Astrocyte of the cerebellum (primary cell): Measurements from ENCODE around the gene GNL3.

Experiments used
- DNase-seq: peaks from one replicate; pipeline ENCODE4 v3.0.0-alpha.2; 2011; ENCODE audit warnings: low read depth
- H3K4me3 ChIP-seq: 2 replicates; pipeline ENCODE4 v1.5.1; 2011; ENCODE audit warnings: mild to moderate bottlenecking, low read depth, low read length, moderate library complexity
- in situ Hi-C: cut with HindIII; loops from 2 replicates; pipeline ENCODE4 v1.10.0; 2017; ENCODE audit warnings: low sequenced_read_pairs
- TF ChIP-seq, protein P1 (sequence below): IDR thresholded peaks from 2 replicates; pipeline ENCODE4 v1.5.1; 2012; ENCODE audit warnings: low read length, low read depth, moderate library complexity, mild to moderate bottlenecking; ENCODE audit errors: missing control alignments

GNL3 gene

DNA sequence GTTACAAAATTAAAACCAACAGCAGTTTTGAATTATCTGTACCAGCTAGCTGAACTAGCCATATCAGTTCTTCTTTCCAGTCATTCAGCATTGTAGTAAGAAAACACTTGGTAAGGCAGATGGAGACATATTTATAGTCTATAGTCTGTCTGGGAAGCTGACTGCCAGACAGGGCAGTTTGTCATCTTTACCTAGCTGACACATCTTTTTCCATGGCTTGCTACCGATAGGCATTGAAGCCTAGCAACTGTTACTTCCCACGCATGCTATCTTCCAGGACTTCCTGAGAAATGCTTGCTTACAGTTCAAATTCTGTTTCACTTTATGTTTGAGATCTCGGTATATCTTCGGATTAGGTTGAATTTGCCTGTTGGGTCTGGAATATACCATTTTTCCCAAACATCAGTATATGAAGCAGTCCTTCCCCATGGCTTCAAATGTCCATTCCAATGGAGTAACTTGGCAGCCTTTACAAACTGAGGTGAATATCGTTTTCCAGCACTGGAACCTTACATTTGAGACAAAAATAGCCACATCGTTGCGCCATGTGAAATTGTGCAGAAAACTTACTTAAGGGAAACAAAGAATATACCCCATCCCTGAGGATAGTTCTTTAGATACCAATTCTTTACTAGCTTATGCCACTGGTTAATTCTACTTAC is 8.8 kb downstream of the GNL3 start:
- TF ChIP-seq, protein P1, sequence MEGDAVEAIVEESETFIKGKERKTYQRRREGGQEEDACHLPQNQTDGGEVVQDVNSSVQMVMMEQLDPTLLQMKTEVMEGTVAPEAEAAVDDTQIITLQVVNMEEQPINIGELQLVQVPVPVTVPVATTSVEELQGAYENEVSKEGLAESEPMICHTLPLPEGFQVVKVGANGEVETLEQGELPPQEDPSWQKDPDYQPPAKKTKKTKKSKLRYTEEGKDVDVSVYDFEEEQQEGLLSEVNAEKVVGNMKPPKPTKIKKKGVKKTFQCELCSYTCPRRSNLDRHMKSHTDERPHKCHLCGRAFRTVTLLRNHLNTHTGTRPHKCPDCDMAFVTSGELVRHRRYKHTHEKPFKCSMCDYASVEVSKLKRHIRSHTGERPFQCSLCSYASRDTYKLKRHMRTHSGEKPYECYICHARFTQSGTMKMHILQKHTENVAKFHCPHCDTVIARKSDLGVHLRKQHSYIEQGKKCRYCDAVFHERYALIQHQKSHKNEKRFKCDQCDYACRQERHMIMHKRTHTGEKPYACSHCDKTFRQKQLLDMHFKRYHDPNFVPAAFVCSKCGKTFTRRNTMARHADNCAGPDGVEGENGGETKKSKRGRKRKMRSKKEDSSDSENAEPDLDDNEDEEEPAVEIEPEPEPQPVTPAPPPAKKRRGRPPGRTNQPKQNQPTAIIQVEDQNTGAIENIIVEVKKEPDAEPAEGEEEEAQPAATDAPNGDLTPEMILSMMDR = no peak
- DNase-seq = no peak
- no peak overlapping the region for H3K4me3 ChIP-seq
- in situ Hi-C loops = no loop called here

DNA sequence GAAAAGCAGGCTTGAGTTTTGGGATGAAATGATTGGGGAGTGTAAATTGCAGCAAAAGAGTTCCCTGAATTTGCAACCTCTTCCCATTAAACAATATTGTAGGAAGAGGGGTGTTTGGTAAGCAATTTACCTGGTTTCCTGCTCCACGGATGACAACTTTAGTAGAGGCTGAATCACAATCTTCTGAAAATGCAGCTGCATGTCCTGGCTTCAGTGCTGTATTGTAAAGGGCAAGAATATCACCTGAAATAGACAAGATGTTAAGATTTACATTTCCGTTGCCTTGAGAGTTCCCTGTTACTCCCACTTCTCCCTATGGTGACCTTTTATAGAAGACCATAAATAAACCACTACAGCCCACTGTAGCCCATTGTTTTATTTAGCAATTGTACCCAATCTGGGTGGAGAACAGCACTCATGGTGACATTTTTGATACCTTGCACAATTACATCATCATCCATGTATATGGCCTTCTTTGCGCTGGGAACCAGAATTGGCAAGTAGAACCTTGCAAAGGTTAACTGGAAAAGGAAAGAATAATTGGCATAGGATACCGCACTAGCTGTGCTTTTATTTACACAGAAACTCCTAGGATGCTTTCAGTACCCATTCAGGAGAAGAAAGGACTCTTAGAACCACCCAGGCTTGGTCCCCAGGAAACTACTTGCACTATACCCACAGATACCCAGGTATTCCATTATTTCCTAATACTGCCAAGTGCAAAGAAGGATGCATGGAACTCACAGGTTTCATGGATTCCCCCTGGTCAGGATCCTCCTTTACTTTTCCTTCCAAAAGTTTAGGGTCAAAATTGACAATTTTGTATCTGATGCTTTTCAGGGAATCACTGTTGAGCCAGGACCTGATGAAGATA is 10.2 kb downstream of the GNL3 start:
- no peak overlapping the region for H3K4me3 ChIP-seq
- DNase-seq = no peak
- in situ Hi-C loops = no loop called here
- TF ChIP-seq, protein P1 = no peak

DNA sequence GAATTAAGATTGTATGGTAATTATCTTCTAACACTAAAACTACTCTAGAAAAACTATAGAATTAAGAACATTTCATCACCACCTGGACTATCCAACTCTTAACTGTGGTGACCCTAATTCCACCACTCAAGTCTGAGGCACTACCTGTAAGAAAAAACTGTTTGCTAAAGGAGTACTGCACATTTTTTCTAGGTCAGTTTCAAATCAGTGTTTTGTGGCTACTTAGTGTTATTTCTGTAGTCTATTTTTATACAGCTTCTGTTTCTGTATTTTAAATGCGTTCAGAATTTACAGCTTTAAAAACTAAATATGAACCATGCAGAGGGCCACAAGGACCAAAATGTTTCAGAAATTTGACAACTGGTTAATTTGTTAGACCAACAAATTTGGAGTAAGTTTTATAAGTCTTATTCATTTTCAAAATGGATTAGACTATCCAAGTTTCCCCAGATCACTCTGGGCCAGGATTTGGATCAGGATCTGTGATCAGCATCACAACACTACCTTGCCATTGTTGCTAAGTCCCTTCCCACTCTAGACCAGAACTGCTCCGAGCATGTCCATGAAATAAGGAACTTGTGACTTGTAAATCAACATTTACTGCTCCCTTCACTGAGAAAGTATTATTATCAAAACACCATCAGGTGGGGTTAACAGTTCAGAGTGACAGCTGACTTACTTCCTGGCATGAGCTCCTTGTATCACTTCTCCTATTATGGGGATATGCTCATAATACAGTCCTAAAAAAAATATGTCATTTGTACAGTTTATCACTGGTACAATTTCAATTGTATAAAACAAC is 11.2 kb downstream of the GNL3 start:
- TF ChIP-seq, protein P1 = no peak
- no peak for DNase-seq
- in situ Hi-C loops = no loop called here
- no peak overlapping the region for H3K4me3 ChIP-seq

DNA sequence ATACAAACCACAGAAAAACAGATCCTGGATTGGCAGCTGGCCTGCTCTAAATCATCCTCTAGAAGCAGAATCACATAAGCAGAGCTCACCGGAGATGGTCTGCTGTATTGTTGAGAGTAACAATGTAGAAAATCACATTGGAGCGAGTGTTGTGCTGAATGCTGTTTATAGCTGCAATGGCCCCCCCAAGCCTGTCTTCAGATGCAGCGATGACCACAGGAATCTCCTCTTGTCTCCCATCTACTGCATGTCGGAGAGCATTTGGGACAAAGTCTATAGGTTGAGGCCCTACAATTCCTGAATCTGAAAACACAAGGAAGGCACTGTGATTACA is 11.8 kb downstream of the GNL3 start:
- DNase-seq = no peak
- no peak overlapping the region for H3K4me3 ChIP-seq
- TF ChIP-seq, protein P1 = no peak
- in situ Hi-C loops = no loop called here

DNA sequence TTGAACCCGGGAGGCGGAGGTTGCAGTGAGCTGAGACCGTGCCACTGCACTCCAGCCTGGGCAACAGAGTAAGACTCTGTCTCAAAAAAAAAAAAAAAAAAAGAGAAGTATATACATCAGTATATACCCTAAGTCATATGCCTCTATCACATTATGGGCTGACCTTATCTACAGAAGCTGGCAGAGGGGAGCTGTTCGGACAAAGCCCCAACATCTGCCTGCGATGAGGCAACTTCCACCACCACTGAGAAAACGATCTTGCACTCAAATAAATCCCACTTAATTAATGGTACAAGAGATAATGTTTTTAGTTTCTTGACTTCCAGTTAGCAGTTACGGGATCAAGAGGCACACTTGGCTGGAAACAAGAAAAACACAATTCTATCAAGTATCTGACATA is 17.5 kb downstream of the GNL3 start:
- no peak overlapping the region for H3K4me3 ChIP-seq
- TF ChIP-seq, protein P1 = no peak
- in situ Hi-C loops = no loop called here
- DNase-seq = no peak

DNA sequence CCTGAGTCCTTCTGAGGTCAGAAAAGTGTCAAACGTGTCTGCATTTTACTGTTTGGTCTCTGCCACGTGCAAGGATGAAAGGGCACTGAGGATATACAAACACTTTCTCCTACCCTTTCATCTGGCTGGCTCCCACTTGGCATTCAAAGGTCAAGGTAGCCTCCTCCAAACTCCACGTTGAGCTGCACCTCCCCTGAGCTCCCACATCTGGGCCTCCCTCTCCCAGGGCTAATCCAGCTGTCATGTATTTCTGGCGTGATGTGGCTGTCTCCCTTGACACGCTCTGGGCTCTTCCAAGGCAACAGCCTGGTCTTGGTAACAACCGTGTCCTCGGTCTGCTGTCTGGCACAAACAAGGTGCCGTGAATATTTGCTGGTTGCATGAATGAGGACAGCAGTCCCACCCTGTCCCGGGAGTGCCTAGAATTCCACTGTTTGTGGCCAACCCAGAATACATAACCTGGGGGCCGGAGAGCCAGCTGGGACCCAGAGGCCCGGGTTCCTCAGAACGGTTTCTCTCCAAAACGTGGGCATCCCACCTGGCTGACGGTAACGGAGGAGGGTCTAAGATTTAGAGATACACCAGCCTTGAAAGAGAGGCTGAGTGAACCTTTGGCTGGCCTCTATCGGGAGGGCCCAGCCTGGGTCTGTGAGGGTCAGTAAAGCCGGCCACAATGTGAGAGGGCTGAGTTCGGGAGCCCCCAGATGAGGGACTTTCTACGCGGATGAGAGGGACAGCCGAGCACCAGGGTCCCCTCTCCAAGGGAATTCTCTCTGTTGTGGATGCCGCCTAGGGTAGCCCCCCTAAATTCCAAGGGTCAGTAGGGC is 19.0 kb downstream of the GNL3 start:
- TF ChIP-seq, protein P1 = no peak

More for the DNA sequence above, 19.0 kb downstream of the GNL3 start:
- peak overlapping the region; percentile 65 for H3K4me3 ChIP-seq
- in situ Hi-C loops = no loop called here
- no peak for DNase-seq
